Measurements from ENCODE around the gene HYLS1.
"Not testable (repeated sequence)": the region's sequence is repeated elsewhere in the genome, so short reads cannot be mapped to it uniquely, and the experiment has no call there.

Gene HYLS1, protein sequence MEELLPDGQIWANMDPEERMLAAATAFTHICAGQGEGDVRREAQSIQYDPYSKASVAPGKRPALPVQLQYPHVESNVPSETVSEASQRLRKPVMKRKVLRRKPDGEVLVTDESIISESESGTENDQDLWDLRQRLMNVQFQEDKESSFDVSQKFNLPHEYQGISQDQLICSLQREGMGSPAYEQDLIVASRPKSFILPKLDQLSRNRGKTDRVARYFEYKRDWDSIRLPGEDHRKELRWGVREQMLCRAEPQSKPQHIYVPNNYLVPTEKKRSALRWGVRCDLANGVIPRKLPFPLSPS

GRCh38 chr11:125887373-125888324 lies at the start of gene HYLS1:
HYLS1 (plus strand) TSS chr11:125887668; CDS start chr11:125899369, 11,701 bp downstream.
- DNase-seq = peak; percentile 92

- DNase-seq = no peak
These were observed 45.0 kb upstream of the HYLS1 start for GRCh38 chr11:125842321-125842948.

DNA sequence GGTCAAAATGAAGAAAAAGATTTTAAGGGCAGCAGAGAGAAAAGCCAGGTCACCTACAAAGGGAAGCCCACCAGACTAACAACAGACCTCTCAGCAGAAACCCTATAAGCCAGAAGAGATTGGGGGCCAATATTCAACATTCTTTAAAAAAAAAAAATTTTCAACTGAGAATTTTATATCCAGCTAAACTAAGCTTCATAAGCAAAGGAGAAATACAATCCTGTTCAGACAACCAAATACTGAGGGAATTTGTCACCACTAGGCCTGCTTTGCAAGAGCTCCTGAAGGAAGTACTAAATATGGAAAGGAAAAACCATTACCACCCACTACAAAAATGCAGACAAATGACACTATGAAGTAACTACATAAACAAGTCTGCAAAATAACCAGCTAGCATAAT lies 41.3 kb upstream of the HYLS1 start:
- no peak for DNase-seq

DNA sequence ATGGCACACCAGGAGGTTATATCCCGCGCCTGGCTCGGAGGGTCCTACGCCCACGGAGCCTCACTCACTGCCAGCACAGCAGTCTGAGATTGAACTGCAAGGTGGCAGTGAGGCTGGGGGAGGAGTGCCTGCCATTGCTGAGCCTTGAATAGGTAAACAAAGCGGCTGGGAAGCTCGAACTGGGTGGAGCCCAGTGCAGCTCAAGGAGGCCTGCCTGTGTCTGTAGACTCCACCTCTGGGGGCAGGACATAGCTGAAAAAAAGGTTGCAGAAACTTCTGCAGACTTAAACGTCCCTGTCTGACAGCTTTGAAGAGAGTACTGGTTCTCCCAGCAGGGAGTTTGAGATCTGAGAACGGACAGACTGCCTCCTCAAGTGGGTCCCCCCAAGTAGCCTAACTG lies 29.8 kb upstream of the HYLS1 start:
- DNase-seq = not testable (repeated sequence)

- DNase-seq = not testable (repeated sequence)
These were observed 24.7 kb upstream of the HYLS1 start for GRCh38 chr11:125862786-125863185.

DNA sequence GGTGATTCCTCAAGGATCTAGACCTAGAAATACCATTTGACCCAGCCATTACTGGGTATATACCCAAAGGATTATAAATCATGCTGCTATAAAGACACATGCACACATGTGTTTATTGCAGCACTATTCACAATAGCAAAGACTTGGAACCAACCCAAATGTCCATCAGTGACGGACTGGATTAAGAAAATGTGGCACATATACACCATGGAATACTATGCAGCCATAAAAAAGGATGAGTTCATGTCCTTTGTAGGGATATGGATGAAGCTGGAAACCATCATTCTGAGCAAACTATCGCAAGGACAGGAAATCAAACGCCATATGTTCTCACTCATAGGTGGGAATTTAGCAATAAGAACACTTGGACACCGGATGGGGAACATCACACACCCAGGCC lies 22.1 kb upstream of the HYLS1 start:
- DNase-seq = not testable (repeated sequence)

DNA sequence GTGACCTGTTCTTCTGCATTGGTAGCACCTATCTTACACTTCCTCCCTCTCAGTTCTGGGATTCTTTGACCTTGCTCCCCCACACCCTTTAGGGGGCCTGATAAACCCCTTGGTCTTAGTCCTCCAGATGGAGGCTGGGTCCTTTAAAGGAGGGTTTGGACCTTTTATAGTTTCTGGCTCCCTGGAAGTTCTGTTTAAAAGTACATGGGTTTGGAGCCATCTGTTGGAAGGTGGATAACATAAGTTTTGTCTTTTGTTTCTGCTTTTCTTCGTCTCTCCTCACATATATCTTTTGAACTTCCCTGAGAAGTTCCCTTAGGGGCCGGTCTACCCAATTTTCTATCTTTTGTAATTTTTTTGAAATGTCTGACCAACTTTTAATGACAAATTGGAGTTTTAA lies 17.9 kb upstream of the HYLS1 start:
- no peak for DNase-seq

GRCh38 chr11:125871391-125872137 lies 15.9 kb upstream of the HYLS1 start:
- peak; percentile 43 for DNase-seq

DNA sequence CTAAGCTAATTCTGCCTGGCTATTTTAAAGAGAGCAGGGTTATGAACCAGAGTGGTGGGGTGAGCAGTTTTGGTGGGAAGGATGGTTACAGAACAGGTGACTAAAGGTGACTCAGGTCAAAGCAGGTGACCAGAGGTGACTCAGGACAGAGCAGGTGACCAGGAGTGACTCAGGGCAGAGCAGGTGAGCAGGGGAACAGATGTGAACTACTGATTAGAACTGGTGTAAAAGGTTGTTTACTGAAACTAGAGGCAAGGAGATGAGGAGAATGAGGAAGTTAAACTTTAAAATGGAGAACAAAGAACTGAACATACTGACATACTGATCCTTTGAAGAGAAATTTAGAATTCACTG lies 15.4 kb upstream of the HYLS1 start:
- DNase-seq = no peak

- no peak for DNase-seq
These were observed 13.4 kb upstream of the HYLS1 start for GRCh38 chr11:125873881-125874555.

GRCh38 chr11:125874556-125875124 lies 12.8 kb upstream of the HYLS1 start:
- DNase-seq = peak; percentile 82

- DNase-seq = no peak
These were observed 6.2 kb upstream of the HYLS1 start for GRCh38 chr11:125881291-125881690.

DNA sequence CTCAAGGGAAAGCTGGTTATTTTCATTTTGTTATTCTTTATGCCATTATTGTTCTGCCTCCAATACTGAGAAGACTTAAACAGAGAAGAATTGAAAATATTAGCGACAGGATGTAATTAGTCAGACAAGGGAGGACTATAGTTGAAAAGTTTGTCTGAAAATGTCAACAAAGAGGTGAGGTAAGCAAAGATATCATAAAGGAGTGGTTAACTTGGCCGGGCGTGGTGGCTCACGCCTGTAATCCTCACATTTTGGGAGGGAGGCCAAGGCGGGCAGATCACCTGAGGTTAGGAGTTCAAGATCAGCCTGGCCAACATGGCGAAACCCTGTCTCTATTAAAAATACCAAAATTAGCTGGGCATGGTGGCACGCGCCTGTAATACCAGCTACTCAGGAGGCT lies 4.1 kb upstream of the HYLS1 start:
- no peak for DNase-seq

DNA sequence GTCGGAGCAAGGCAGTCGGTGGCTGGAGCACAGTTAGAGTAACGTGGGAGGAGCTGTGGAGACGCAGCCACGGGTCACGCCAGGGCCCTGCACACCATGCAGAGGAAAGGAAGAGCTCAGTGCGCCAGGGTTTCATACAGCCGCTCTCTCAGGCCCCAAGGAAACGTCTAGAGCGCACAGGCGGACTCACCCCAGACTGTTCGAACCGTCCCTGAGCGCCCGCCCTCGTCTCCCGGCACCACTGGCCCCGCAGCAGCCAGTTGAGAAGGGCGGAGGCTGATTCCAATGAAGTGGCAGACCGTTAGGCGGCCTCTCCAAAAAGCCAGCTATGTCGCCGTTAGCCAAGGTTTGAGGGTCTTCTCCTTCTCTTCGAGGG lies 483 bp upstream of the HYLS1 start:
- DNase-seq = no peak

- DNase-seq = no peak
These were observed 3.1 kb downstream of the HYLS1 start for GRCh38 chr11:125890447-125891100.

DNA sequence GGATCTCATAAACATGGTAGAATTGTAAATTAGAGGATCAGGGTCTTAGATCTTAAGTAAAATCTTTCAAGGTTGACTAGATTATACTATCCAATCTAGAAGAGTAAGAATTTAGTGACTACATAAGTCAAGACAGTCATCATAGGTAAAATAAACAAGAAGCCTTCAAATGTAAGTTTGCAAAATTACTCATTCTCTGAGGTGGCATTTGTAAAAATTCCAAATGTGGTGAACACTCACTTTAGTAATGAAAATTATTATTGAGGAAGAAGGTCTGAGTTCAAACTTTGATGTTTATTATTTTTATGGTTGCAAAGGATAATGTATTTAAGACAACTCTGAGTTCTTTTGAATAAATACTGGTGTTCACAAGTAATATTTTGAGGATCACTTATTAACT lies 4.6 kb downstream of the HYLS1 start:
- DNase-seq = no peak

GRCh38 chr11:125892994-125893393 lies 5.5 kb downstream of the HYLS1 start:
- DNase-seq = no peak

DNA sequence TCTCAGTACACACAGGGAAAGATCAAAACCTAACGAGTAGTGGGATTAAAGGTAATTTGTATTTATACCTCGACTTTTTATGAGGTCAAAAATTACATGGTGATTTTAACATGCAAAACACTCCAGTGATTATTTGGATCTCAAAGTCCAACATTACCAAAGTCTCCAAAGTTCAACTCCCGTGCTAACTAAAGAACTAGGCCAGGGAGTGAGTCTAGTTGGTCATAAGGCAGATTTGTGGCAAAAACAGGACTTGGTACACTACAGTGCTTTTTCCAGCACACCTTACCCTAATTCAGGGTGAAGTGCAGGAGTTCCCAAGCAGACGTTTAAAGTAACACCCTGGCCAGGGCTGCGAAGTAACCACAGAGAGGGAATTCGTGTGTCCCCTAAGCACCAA lies 14.4 kb downstream of the HYLS1 start:
- no peak for DNase-seq

- DNase-seq = no peak
These were observed 14.9 kb downstream of the HYLS1 start for GRCh38 chr11:125902277-125902926.

DNA sequence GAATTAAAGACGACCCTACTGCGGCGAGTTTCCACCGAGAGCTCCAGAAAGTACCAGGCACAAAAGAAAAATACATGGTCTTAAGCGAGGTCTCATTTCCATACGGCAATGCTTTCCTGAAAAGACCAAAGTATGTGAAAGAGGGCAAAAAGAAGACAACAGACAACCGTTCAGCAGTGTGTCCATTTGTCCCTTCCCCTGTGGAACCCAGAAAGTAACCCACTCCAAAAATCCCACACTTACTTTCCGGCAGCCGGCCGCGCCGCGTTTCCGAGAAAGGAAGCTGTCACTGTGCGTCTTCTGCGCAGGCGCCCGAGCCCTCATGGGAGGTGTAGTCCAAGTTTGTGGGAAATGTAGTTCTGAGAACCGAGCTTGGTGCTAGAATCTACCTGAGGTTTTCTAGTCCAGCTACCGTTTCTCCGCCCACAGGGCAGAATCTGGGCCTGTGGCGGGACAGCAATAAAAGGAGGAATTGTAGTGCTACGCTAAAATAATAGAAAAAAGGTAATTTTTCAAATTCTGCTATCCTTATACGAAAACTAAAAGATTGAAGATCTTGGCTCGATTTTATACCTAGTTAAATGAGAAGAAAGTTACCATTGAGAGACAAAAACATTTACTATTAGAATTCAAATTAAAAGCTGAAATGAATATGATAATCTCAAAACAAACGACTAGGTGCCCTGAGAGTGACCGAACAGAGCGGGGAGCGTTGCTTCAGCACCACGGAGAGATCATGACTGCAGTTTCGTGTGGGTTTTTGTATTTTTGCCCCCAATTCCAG lies 15.7 kb downstream of the HYLS1 start, which contains the start of gene PUS3:
Gene PUS3, minus strand, starts transcription at position 280 of the 784 bp plus-strand sequence. CDS start 6,922 bp downstream, outside the sequence.
- peak; percentile 96 for DNase-seq

All from NCI-H1105 (cell line).